GM18502 (cell line): ENCODE results near the gene HOXD13.

Source experiments
- ATAC-seq: cut with Tn5 transposase; IDR thresholded peaks from one replicate; pipeline ENCODE4 v1.9.1; 2021; ENCODE audit warnings: mild to moderate bottlenecking; ENCODE audit not compliant: unreplicated experiment, poor library complexity

Gene HOXD13

DNA sequence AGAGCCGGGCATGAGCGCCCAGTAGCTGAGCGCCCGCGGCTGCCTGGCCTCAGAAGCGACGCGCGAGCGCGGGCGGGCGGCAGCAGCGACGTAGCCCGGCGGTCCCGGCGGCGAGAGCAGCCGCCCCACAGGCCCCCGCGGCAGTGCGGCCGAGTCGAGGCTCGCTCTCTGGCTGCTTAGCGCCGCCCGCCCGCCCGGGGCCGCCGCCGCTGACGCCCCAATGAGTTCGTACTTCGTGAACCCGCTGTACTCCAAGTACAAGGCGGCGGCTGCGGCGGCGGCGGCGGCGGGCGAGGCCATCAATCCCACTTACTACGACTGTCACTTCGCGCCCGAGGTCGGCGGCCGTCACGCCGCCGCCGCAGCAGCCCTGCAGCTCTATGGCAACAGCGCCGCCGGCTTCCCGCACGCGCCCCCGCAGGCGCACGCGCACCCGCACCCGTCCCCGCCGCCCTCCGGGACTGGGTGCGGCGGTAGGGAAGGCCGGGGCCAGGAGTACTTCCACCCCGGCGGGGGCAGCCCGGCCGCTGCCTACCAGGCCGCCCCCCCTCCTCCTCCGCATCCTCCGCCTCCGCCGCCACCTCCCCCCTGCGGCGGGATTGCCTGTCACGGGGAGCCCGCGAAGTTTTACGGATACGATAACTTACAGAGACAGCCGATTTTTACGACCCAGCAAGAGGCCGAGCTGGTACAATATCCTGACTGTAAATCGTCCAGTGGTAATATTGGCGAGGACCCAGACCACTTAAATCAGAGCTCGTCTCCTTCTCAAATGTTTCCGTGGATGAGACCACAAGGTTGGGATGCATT lies 37.8 kb downstream of the HOXD13 start:
- ATAC-seq = no peak

GRCh38 chr2:176130957-176131847 lies 38.7 kb downstream of the HOXD13 start:
- ATAC-seq = no peak

DNA sequence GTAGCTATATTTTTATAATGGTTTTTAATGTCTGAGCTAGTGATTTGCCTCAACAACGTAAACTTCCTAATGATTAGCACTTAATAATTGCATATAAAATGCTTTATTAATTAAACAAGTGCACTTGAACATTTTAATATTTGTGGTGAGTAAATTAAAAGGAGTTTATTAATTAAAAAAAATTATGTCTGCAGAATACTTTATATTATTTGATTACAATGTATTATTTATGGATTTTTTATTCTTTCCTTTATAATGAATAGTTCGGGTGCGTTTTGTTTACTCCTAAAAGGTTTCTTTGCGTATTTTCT lies 39.3 kb downstream of the HOXD13 start:
- no peak for ATAC-seq

GRCh38 chr2:176132205-176133171 lies 40.0 kb downstream of the HOXD13 start:
- ATAC-seq = no peak

DNA sequence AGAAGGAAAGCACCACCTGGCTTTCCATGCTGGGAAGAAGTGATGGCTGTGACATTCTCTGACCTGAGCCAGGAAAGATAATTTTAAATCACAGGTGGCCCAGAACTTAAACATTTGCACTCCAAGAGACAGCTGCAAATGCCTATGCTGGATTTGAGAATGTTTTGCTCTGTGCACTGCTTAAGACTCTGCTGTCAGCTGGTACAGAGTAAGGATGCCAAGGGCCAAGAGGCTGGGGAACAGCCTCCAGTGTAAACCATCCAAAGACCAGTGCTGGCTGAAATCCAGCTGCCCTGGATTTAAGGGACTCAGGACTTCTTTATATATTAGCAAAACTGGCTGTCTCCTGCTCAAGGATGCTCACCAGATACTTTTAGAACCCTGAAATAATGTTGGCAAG lies 40.9 kb downstream of the HOXD13 start:
- no peak for ATAC-seq

- no peak for ATAC-seq
Observed at GRCh38 chr2:176134035-176134434, 41.5 kb downstream of the HOXD13 start.

- no peak for ATAC-seq
Observed at GRCh38 chr2:176135035-176135440, 42.5 kb downstream of the HOXD13 start.

DNA sequence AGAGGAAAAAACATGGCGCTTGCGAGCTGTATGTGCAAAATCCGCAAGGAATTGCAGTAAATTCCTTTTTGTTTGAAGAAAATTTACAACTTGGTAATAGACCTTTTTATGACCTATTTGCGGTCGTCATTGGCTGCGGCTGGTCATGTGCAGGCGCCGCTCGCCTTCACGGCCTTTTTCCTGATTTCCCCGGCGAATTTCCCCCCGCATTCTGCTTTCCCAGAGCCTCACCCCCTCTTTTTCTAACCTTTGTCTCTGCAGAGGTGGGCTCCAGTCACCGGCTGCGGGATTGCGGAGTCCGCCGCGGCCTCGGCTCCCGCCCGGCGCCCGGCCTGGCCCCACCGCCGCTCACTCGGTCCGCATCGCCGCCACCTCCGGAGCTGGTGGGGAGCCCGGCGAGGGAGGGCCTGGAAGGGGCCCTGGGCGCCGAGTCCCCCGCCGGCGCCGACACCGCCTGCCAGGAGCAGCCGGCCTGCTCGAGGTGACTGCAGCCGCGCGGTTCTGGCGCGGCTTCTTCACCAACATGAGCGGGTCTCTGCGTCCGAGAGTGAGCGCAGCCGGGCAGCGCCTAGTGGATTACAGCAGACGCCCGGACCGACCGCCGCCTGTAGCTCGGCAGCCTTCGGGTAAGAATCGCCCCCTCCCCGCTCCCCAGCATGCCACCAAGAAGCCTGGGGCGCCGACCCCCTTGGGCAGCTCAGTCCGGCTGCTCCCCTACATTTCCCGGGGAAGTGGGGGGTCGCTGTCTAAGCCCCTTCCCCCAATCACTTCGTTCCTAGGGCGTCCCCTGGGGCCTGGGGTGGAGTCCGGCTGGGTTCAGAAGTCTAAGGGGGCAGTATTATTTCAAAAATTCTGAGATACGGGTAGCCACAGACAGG lies 44.1 kb downstream of the HOXD13 start:
- no peak for ATAC-seq

DNA sequence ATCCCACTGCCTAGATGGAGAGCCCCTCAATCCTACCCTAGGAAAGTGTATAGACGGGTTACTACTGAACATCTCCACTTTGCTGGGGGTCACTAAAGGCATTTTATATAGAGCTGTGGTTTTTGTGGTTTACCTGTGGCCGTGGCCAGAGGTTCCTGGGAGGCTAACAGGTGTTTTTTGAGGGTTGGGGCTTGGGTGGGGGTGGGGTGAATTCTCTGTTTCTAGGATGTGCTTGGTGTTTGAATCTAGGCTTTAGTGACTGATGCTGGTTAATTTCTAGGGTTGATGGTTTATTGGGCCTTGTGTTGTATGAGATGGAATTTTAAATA lies 44.7 kb downstream of the HOXD13 start:
- no peak for ATAC-seq

DNA sequence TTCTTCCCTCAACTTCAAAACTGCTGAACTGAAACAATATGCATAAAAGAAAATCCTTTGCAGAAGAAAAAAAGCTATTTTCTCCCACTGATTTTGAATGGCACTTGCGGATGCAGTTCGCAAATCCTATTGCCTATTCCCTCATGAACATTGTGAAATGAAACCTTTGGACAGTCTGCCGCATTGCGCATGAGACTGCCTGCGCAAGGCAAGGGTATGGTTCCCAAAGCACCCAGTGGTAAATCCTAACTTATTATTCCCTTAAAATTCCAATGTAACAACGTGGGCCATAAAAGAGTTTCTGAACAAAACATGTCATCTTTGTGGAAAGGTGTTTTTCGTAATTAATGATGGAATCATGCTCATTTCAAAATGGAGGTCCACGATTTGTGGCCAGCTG lies 45.4 kb downstream of the HOXD13 start:
- ATAC-seq = no peak

- no peak for ATAC-seq
Observed at GRCh38 chr2:176138526-176138922, 46.0 kb downstream of the HOXD13 start.

DNA sequence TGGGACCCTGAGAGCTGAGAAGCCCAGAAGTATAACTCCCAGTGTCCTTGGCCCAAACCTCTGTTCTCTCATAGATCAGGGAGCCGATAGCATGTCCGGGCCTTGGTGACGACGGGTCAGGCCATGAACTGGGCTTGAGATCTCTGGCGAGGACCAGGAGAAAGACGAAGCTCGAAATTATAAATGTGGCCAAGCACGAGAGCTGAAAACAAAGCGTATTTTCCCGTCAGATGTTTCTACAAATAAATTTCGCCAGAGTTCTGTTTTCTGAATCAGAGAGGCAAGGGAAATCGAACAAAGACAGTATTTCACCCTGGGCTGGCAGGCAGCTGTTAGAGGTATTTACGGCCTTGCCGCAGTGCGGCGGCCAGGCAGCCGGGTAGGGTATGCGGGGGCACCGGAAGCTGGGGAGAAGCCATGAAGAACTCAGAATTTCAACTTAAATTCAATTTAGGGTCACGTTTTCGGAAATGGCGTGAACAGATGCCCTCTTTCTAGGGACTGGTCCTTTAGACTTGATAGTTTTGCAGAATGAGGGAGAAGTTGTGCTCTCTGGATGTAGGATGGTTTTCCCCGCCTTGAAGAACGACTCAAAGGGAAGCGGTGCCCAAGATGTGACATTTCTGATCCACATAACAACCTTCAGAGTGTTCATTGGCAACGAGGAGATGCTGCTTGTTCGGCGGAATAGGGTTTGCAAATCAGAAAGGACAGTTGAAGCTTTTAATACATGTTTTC lies 46.6 kb downstream of the HOXD13 start:
- no peak for ATAC-seq

- ATAC-seq = no peak
Observed at GRCh38 chr2:176139661-176140512, 47.4 kb downstream of the HOXD13 start.

GRCh38 chr2:176140513-176141317 lies 48.2 kb downstream of the HOXD13 start:
- peak; percentile 89 for ATAC-seq

- no peak for ATAC-seq
Observed at GRCh38 chr2:176142281-176142680, 49.8 kb downstream of the HOXD13 start.
